WI38 (cell line): Measurements from ENCODE around the gene PTP4A1.
A peak's percentile ranks its signal among the peaks of the same experiment; 100 is the strongest.
"Not testable (repeated sequence)": the region's sequence is repeated elsewhere in the genome, so short reads cannot be mapped to it uniquely, and the experiment has no call there.

Experiments used
- H3K4me3 ChIP-seq: 2 replicates; pipeline ENCODE4 v1.5.1; 2011; ENCODE audit warnings: low read depth, mild to moderate bottlenecking, control low read depth, low read length
- TF ChIP-seq, protein P1 (sequence below): IDR thresholded peaks from 2 replicates; pipeline ENCODE4 v1.5.1; 2012; ENCODE audit warnings: low read depth, mild to moderate bottlenecking, control low read depth, low read length

The PTP4A1 gene

GRCh38 chr6:63582579-63583231 is 10.4 kb downstream of the PTP4A1 start:
- H3K4me3 ChIP-seq = no peak overlapping the region
- TF ChIP-seq, protein P1, sequence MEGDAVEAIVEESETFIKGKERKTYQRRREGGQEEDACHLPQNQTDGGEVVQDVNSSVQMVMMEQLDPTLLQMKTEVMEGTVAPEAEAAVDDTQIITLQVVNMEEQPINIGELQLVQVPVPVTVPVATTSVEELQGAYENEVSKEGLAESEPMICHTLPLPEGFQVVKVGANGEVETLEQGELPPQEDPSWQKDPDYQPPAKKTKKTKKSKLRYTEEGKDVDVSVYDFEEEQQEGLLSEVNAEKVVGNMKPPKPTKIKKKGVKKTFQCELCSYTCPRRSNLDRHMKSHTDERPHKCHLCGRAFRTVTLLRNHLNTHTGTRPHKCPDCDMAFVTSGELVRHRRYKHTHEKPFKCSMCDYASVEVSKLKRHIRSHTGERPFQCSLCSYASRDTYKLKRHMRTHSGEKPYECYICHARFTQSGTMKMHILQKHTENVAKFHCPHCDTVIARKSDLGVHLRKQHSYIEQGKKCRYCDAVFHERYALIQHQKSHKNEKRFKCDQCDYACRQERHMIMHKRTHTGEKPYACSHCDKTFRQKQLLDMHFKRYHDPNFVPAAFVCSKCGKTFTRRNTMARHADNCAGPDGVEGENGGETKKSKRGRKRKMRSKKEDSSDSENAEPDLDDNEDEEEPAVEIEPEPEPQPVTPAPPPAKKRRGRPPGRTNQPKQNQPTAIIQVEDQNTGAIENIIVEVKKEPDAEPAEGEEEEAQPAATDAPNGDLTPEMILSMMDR = no peak

DNA sequence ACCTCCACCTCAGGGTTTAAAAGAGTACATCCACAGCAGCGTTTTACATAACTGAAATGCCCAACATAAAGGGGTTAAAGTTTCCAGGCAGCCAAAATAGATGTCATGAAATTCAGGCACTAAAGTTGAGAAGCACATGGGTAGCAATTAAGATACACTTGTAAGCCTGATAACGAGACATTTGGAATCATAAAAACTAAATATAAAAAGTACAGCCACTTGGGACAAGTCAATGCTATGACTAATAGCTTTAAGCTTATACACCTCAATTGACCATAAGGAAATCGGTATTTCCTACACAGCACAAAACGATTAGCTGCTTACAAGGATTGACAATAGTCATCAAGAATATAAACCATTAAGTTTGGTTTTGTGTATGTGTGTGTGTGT is 11.8 kb downstream of the PTP4A1 start:
- TF ChIP-seq, protein P1 = no peak
- H3K4me3 ChIP-seq = no peak overlapping the region

DNA sequence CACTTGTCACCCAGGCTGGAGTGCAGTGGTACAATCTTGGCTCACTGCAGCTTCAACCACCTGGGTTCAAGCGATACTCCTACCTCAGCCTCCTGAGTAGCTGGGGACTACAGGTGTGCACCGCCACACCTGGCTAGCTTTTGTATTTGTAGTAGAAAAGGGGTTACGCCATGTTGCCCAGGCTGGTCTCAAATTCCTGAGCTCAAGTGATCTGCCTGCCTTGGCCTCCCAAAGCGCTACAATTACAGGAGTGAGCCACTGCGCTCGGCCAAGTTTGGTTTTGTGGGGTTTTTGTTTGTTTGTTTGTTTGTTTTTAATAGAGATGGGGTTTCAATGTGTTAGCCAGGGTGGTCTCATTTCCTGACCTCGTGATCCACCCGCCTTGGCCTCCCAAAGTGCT is 12.3 kb downstream of the PTP4A1 start:
- TF ChIP-seq, protein P1 = no peak
- H3K4me3 ChIP-seq = no peak overlapping the region

DNA sequence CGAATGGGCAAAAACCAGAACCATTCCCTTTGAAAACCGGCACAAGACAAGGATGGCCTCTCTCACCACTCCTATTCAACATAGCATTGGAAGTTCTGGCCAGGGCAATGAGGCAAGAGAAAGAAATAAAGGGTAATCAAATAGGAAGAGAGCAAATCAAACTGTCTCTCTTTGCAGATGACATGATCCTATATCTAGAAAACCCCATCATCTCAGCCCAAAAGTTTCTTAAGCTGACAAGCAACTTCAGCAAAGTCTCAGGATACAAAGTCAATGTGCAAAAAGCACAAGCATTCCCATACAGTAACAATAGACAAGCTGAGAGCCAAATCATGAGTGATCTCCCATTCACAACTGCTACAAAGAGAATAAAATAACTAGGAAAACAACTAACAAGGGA is 13.4 kb downstream of the PTP4A1 start:
- not testable (repeated sequence) for H3K4me3 ChIP-seq

DNA sequence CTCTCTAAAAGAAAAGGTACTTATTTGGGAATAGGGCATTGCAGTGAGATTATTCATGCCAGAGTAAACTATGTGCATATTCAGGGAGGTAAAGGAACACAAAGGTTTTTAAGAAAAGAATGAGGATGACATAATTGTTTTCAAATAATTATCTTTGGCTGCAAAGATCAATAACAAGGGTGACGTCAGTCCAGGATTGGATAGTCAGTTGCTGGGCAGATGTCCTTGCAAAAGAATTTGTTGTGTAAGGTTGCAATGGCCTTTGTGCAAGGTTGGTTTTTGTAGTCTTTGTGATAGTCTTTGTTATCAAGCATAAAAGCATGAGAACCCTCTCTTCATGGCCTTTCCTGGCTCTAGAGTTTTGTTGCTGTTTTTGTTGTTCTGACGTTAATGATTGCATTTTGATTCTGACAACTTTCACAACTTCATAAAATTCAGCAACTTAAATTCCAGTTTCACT is 17.7 kb downstream of the PTP4A1 start:
- TF ChIP-seq, protein P1 = no peak
- no peak overlapping the region for H3K4me3 ChIP-seq

DNA sequence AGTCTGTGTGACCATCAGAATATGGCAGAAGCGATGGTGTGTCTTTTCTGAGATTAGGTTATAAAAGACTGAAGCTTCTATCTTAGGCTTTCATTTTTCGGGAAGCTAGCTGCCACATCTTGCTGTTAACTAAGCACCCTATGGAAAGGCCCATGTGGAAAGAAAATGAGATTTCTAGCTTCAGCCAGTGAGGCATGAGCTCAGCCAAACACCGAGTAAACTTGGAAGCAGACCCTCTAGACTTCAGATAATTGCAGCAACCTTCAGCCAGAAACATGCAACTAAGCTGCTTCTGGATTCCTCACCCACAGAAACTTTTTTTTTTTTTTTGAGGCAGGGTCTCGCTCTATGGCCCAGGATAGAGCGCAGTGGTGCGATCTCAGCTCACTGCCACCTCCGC is 20.6 kb downstream of the PTP4A1 start:
- TF ChIP-seq, protein P1 = no peak
- H3K4me3 ChIP-seq = no peak overlapping the region

DNA sequence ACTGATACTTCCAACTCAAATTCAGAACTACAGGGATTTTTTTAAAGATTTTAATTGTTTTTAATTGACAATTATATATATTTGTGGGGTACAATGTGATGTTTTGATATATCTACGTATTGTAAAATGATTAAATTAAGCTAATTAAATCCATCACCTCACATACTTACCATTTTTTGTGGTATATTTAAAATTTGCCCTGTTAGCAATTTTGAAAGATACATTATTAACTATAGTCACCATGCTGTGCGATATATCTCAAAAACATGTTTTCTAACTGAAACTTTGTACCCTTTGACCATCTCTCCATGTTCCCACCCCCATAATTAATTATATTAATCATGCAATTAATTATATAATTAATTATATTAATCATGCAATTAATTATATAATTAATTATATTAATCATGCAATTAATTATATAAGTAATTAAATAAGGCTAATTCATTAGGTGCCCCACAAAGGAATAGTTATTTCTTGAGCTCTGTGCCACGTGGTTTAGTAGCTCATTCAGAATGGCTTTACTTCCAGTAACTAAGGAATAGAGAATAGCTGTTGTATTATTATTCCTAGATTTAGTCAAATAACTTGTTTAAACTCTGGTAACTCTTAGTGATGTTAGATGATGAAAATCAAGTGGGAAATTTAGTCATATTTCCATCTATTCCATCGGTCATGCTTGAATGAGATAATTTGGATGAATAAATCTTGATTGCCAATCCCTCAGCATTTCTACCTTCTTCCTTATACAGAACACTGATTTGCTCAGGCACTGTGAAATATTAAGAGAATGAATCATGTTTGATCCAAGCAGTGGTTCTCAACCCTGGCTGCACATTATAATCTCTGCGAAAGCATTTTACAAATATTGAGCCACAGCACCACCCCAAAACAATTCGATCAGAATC is 25.1 kb downstream of the PTP4A1 start:
- peak overlapping the region; percentile 63 for H3K4me3 ChIP-seq
- TF ChIP-seq, protein P1 = no peak
